ENCODE data around the gene GCSAML. TPM values are rescaled to one million over a fixed set of nuclear protein-coding genes. Genes with fewer than 3 reads are reported as not detected.

Gene GCSAML
- total RNA-seq, 1 donor from 2014 or later = not detected

GRCh38 chr1:247574664-247575063, 25.7 kb downstream of the GCSAML start:
- DNase-seq = no peak

GRCh38 chr1:247576514-247576913, 27.6 kb downstream of the GCSAML start:
- no peak for DNase-seq

- DNase-seq = no peak
Observed at GRCh38 chr1:247578946-247579460, 30.1 kb downstream of the GCSAML start.

GRCh38 chr1:247588060-247588459, 39.1 kb downstream of the GCSAML start, which contains the start of gene OR2G2:
OR2G2 (plus strand) TSS chr1:247588360; CDS start chr1:247588360, 0 bp downstream.
- no peak for DNase-seq

- DNase-seq = no peak
Observed at GRCh38 chr1:247605286-247605685, 56.4 kb downstream of the GCSAML start, which contains the start of gene OR2G3. OR2G3 (plus strand) TSS chr1:247605586; CDS start chr1:247605586, 0 bp downstream.

- no peak for DNase-seq
Observed at GRCh38 chr1:247613405-247613804, 64.5 kb downstream of the GCSAML start.

- DNase-seq = no peak
Observed at GRCh38 chr1:247614625-247615024, 65.7 kb downstream of the GCSAML start.

Other genes with a start within 250 kb of the GCSAML start
- gene ZNF496, start 217.3 kb upstream of the GCSAML start, total RNA-seq = 27.7 and 32.3 TPM in 2 replicates
- gene NLRP3, start 133.0 kb upstream of the GCSAML start, total RNA-seq = not detected in 2 replicates
- under 0.01 TPM in 1 of 2 replicates, not detected in the other for gene OR2B11, start 91.0 kb upstream of the GCSAML start, total RNA-seq
- under 0.01 TPM in 1 of 2 replicates, not detected in the other for gene OR2C3, start 12.7 kb upstream of the GCSAML start, total RNA-seq
- gene OR2G2, start 39.2 kb downstream of the GCSAML start, total RNA-seq = not detected in 2 replicates
- not detected in 2 replicates for gene OR2G3, start 56.5 kb downstream of the GCSAML start, total RNA-seq
- gene OR13G1, start 130.6 kb downstream of the GCSAML start, total RNA-seq = not detected in 2 replicates
- gene OR6F1, start 167.5 kb downstream of the GCSAML start, total RNA-seq = not detected in 2 replicates
- gene OR14K1, start 189.5 kb downstream of the GCSAML start, total RNA-seq = not detected in 2 replicates
- gene OR14A2, start 199.0 kb downstream of the GCSAML start, total RNA-seq = not detected in 2 replicates
- gene OR1C1, start 211.4 kb downstream of the GCSAML start, total RNA-seq = not detected in 2 replicates